Measurements from ENCODE around the gene NUAK2.

DNA sequence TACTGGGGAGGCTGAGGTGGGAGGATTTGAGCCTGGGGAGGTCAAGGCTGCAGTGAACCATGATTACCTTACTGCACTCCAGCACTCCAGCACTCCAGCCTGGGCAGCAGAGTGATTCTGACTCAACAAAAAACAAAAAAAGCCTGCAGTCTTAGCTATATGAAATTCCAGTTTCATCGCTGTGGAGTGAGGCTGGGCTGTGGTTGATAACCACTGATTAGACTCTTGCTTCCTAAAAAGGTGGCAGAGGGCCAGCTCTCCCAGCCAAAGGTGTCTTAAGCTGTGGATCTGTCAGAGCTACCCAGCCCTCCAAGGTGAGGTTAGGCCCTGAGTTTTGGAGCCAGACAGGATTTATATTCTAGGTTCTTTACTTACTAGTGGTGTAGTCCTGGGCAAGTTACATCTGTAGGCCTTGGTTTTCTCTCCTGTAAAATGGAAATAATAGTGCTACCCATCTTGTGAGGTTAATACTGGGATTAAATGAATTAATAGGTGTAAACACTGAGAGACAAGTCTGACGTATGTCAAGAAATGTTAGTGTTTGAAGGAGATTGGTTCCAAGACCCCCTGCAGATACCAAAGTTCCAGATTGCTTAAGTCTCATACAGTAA is 57.9 kb downstream of the NUAK2 start:
- TF ChIP-seq POLR2A (IDR thresholded peaks at IDR 0.05; ENCODE audit: low read length), result no peak
- TF ChIP-seq GATA1 (IDR thresholded peaks at IDR 0.05; ENCODE audit: low read depth, low read length), result no peak
